OCI-LY7 (cell line): ENCODE measurements around the gene ACBD5. TPM values are rescaled to one million over a fixed set of nuclear protein-coding genes. Genes with fewer than 3 reads are reported as not detected.
"Not testable (repeated sequence)": the region's sequence is repeated elsewhere in the genome, so short reads cannot be mapped to it uniquely, and the experiment has no call there.

Experiments used
- BruUV-seq: library from RNA; stranded (reverse); fragments of 400-500 nt; replicated peaks from 2 replicates; lab custom pipeline; 2021; lab: Mats Ljungman, UMichigan
- CTCF ChIA-PET: fragments of 300-600 bp; sonication (Branson Sonifier 250); formaldehyde crosslinking; loops from one replicate; lab custom pipeline; 2022; ENCODE audit warnings: antibody characterized with exemption; ENCODE audit not compliant: unreplicated experiment; lab: Charles Lee
- POLR2A ChIA-PET: fragments of 300-600 bp; sonication (Branson Sonifier 250); formaldehyde crosslinking; loops from one replicate; lab custom pipeline; 2022; ENCODE audit warnings: antibody characterized with exemption; lab: Charles Lee
- DNase-seq: peaks from one replicate; pipeline ENCODE4 v3.0.0-alpha.2; 2015; ENCODE audit warnings: low spot score
- H2AFZ ChIP-seq: fragments of 200-600 bp; sonication (generic), shearing (Covaris generic); 2 replicates; pipeline ENCODE4 v1.6.1; 2014; ENCODE audit warnings: mild to moderate bottlenecking, antibody characterized with exemption, low read length, moderate library complexity
- H3K27ac ChIP-seq: fragments of 200-600 bp; sonication (generic); 2 replicates; pipeline ENCODE4 v1.5.1; 2014; ENCODE audit warnings: mixed run types, low read depth, mild to moderate bottlenecking, moderate library complexity, low read length, inconsistent platforms; ENCODE audit not compliant: poor library complexity, severe bottlenecking
- H3K36me3 ChIP-seq: fragments of 200-600 bp; sonication (generic); 2 replicates; pipeline ENCODE4 v1.6.1; 2014; ENCODE audit warnings: mild to moderate bottlenecking, antibody characterized with exemption, low read length, moderate library complexity, mixed read lengths; ENCODE audit not compliant: insufficient read depth
- H3K4me1 ChIP-seq: fragments of 200-600 bp; sonication (generic); 2 replicates; pipeline ENCODE4 v1.5.1; 2014; ENCODE audit warnings: mild to moderate bottlenecking, low read length; ENCODE audit not compliant: insufficient read depth, poor library complexity, severe bottlenecking
- H3K4me2 ChIP-seq: fragments of 200-600 bp; sonication (generic); 2 replicates; pipeline ENCODE4 v1.6.1; 2014; ENCODE audit warnings: mild to moderate bottlenecking, low read length
- H3K4me3 ChIP-seq: fragments of 200-600 bp; sonication (generic); 2 replicates; pipeline ENCODE4 v1.5.1; 2014; ENCODE audit warnings: mild to moderate bottlenecking, low read depth, low read length; ENCODE audit not compliant: poor library complexity, severe bottlenecking
- H3K79me2 ChIP-seq: fragments of 200-600 bp; sonication (generic); 2 replicates; pipeline ENCODE4 v1.6.1; 2016; ENCODE audit warnings: low read depth, mild to moderate bottlenecking, low read length, moderate library complexity, mixed read lengths; ENCODE audit not compliant: insufficient read depth
- H3K9me2 ChIP-seq: fragments of 200-600 bp; sonication (generic); 2 replicates; pipeline ENCODE4 v1.6.1; 2016; ENCODE audit warnings: mild to moderate bottlenecking, low read length, mixed read lengths; ENCODE audit not compliant: insufficient read depth
- H3K9me3 ChIP-seq: fragments of 200-600 bp; sonication (generic); 2 replicates; pipeline ENCODE4 v1.6.1; 2014; ENCODE audit warnings: mild to moderate bottlenecking, mixed run types, low read length, mixed read lengths
- H4K20me1 ChIP-seq: fragments of 200-600 bp; sonication (generic); 2 replicates; pipeline ENCODE4 v1.6.1; 2014; ENCODE audit warnings: mild to moderate bottlenecking, antibody characterized with exemption, low read length, moderate library complexity, mixed read lengths; ENCODE audit not compliant: insufficient read depth
- EZH2phosphoT487 ChIP-seq: fragments of 200-600 bp; sonication (generic); IDR thresholded peaks from 2 replicates; pipeline ENCODE4 v1.6.1; 2018; ENCODE audit warnings: low read depth, borderline replicate concordance, mild to moderate bottlenecking, mixed run types, antibody characterized with exemption, low read length, moderate library complexity, mixed read lengths
- intact Hi-C: fragments of 100-400 bp; cut with micrococcal nuclease; formaldehyde crosslinking; loops from one replicate; pipeline ENCODE4 v1.10.0; 2022; ENCODE audit not compliant: unreplicated experiment
- total RNA-seq, 2 experiments: library from RNA; depleted of rRNA in 1 of 2; stranded (reverse); fragments of >200 nt in 1 of 2; shearing (Covaris generic) in 1 of 2; gene quantifications; 2 replicates each; pipeline ENCODE4 v1.2.3, GENCODE V29; 2014 to 2022
- TF ChIP-seq, protein P1 (sequence below): fragments of 200-600 bp; sonication (generic); conservative IDR thresholded peaks from 2 replicates; pipeline ENCODE4 v1.5.1; 2014; ENCODE audit warnings: mild to moderate bottlenecking, antibody characterized with exemption, low read length, moderate library complexity, mixed read lengths

The ACBD5 gene
- total RNA-seq, 2 experiments from 2014 or later: 10.8 to 20.0 TPM

DNA sequence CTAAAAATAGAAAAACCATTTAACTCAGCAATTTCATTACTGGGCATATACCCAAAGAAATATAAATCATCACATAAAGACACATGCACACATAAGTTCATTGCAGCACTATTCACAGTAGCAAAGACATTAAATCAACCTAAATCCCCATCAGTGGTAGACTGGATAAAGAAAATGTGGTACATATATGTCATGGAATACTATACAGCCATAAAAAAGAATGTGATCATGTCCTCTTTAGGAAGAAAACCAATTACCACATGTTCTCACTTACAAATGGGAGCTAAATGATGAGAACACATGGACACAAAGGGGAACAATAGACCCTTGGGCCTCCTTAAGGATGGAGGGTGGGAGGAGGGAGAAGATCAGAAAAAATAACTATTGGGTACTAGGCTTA lies 36.0 kb upstream of the ACBD5 start:
- H3K4me1 ChIP-seq: no peaks in the 10 kb centered on the region
- no TSS peak for BruUV-seq
- H3K9me2 ChIP-seq: no peaks in the 10 kb centered on the region
- intact Hi-C loops: no loop called here
- no peak overlapping the region for H3K27ac ChIP-seq
- no peak overlapping the region for H3K4me2 ChIP-seq
- H3K4me3 ChIP-seq: no peak overlapping the region
- no peak overlapping the region for H2AFZ ChIP-seq
- no peak for DNase-seq
- no peaks in the 10 kb centered on the region for H3K36me3 ChIP-seq
- no peaks in the 10 kb centered on the region for H3K79me2 ChIP-seq
- POLR2A ChIA-PET: no interaction called here
- H4K20me1 ChIP-seq: no peaks in the 10 kb centered on the region
- TF ChIP-seq EZH2phosphoT487: no peak
- TF ChIP-seq, protein P1, sequence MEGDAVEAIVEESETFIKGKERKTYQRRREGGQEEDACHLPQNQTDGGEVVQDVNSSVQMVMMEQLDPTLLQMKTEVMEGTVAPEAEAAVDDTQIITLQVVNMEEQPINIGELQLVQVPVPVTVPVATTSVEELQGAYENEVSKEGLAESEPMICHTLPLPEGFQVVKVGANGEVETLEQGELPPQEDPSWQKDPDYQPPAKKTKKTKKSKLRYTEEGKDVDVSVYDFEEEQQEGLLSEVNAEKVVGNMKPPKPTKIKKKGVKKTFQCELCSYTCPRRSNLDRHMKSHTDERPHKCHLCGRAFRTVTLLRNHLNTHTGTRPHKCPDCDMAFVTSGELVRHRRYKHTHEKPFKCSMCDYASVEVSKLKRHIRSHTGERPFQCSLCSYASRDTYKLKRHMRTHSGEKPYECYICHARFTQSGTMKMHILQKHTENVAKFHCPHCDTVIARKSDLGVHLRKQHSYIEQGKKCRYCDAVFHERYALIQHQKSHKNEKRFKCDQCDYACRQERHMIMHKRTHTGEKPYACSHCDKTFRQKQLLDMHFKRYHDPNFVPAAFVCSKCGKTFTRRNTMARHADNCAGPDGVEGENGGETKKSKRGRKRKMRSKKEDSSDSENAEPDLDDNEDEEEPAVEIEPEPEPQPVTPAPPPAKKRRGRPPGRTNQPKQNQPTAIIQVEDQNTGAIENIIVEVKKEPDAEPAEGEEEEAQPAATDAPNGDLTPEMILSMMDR: no peak
- CTCF ChIA-PET: no interaction called here
- no peaks in the 10 kb centered on the region for H3K9me3 ChIP-seq

DNA sequence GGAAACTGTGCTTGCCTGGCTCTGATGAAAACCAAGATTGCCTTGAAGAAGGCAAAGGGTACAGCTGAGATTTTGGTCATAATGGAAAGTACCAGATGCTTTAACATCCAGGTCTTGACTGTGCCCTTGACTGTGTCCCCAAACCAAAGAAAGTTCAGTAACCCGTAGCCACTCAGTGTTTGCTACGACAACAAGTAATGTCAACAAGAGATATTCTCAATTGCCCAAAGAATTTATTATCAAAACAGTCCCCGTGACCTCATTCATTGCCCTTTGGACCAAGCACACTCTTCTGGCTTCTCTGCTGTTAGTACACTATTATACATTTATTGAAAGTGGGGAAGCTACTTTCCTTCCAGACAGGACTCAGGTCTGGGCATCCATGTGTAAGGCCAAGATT lies 25.4 kb upstream of the ACBD5 start:
- CTCF ChIA-PET, H3K36me3 ChIP-seq, H3K9me3 ChIP-seq, intact Hi-C loops, H2AFZ ChIP-seq, H3K4me3 ChIP-seq, H3K79me2 ChIP-seq, H3K4me1 ChIP-seq, H4K20me1 ChIP-seq, DNase-seq, H3K27ac ChIP-seq, H3K9me2 ChIP-seq, BruUV-seq, H3K4me2 ChIP-seq, POLR2A ChIA-PET: not testable (repeated sequence)

DNA sequence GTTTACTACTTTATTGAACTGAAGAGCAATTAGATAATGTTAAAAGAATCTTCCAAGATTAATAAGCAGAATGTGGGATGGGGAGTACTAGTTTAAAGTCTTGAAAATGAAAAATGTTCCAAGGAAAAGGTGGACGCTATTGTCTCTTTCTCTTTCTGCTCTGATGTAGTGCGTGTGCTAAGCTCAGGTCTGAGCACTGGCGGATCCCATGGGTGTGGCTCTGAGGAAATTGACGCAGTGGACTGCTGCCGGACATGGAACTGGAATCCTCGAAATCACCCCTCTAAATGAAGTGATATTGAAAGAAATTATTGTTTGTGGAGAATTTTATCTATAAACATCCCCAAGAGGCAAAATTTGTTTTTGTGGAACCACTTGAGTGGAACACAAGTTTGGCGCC lies 22.2 kb upstream of the ACBD5 start:
- BruUV-seq, H3K4me2 ChIP-seq, H3K9me2 ChIP-seq, H3K4me3 ChIP-seq, H3K9me3 ChIP-seq, H4K20me1 ChIP-seq, H3K36me3 ChIP-seq, DNase-seq, H2AFZ ChIP-seq, H3K4me1 ChIP-seq, H3K27ac ChIP-seq, H3K79me2 ChIP-seq, POLR2A ChIA-PET, intact Hi-C loops, CTCF ChIA-PET: not testable (repeated sequence)
